Myocyte (in vitro differentiated cells): ENCODE data around the gene CAB39. TPM values are rescaled to one million over a fixed set of nuclear protein-coding genes. Genes with fewer than 3 reads are reported as not detected.
A peak's percentile ranks its signal among the peaks of the same experiment; 100 is the strongest.

Experiments used
- DNase-seq: peaks from one replicate; pipeline ENCODE4 v3.0.0-alpha.2; 2012; ENCODE audit warnings: low read depth
- polyA plus RNA-seq: library from polyadenylated mRNA; unstranded; fragments of >200 nt; gene quantifications from one replicate; pipeline ENCODE4 v1.2.1, GENCODE V29; 2012; ENCODE audit warnings: missing spikeins
- total RNA-seq: library from RNA; depleted of rRNA; stranded (reverse); fragments of >200 nt; gene quantifications from 2 replicates; pipeline ENCODE4 v1.2.3, GENCODE V29; 2014

Gene CAB39
- total RNA-seq = 86.0 and 98.0 TPM in 2 replicates
- 19.6 TPM for polyA plus RNA-seq

DNA sequence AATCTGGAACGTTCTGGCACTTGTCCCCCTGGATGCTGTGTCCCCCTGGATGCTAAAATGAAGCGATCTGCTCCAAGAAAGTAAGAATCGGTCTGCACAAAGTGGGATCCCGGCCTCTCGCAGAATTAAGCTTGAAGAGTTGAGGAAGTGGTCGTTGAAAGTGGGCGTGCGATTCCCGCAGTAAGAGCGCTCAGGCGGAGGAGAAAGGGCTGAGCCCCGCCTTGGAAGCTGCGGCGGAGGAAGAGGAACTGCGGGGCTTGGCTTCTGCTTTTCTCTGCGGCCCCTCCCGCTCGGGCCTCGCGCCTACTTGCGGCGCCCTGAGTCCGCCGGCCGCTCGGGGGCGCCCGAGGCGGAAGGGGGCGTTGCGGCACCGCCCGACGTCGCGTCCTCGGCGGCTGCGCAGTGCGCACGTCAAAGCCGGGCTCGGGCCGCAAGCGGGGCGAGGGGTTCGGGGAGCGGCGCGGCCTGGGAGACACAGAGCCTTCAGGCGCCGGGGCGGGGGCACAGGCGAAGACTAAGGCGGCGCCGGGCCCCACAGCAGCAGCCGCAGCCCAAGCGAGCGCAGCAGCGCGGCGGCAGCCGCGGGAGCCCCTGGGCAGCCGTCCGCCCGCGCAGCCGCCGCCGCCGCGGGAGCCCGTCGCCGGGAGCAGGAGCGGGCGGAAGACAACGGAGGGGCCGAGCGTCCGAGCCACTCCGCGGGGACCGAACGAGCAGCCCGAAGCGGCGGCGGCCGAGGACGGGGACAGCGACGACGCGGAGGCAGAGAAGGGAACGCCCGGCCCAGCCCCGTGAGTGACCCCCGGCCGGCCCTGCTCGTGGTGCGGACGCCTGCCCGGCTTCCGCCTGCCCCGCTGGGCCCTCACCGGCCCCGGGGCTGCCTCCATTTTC is at the start of gene CAB39:
TSS of gene CAB39 (plus strand) at position 400 of the 888 bp plus-strand sequence. CDS start 47,160 bp downstream, outside the sequence.
- peak; percentile 87 for DNase-seq

GRCh38 chr2:230664128-230664527 is 48.5 kb upstream of the CAB39 start:
- peak; percentile 35 for DNase-seq

DNA sequence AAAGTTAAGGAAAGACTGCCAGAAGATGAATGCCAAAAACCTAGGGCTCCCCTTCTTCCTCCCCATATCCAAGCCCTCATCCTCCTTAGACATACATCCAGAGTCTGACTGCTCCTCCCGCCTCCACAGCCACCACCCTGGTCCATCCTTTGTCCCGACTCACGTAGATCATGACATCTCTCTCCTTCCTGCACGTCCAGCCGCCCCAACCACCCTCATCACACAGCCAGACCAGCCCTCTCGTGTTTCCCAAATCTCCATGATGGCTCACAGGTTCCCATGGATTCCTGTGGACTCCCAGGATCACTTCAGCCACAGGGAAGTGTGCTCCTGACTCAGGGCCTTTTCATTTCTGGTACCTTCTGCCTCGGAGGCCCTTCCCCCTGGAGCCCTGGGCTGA is 47.8 kb upstream of the CAB39 start:
- DNase-seq = no peak

DNA sequence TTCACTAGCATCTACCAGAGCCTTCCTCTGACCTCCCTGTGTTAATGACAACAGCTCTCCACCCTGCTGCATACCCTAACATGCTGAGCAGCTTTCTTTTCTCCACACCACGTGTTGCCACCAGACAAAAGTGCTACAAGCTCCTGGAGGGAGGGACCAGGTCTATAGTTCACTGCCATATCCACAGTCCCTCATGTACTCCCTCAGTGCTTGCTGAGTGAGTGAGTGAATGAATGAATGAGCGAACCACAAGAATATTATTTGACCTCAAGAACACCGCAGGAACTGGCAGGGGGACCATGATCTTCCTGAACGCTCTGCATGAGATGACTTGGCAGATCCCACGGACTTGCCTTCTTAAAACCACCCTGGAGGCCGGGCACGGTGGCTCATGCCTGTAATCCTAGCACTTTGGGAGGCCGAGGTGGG is 47.4 kb upstream of the CAB39 start:
- DNase-seq = no peak

DNA sequence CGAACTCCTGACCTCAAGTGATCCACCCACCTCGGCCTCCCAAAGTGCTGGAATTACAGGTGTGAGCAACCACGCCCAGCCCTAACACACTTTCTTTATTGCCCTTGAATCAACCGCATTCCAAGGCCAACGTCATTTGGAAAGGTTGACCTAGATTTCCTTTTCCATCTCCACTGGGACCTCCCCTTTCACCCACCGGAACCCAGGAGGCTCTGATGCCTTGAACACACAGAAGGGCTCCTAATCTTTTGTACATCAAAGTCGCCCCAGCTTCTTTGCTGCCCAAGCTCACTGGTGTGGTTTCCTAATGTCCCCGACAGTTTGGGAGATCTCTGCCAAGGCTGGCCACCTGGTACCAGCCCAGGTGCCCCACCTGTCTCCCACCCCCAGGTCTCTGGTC is 46.2 kb upstream of the CAB39 start:
- DNase-seq = no peak

DNA sequence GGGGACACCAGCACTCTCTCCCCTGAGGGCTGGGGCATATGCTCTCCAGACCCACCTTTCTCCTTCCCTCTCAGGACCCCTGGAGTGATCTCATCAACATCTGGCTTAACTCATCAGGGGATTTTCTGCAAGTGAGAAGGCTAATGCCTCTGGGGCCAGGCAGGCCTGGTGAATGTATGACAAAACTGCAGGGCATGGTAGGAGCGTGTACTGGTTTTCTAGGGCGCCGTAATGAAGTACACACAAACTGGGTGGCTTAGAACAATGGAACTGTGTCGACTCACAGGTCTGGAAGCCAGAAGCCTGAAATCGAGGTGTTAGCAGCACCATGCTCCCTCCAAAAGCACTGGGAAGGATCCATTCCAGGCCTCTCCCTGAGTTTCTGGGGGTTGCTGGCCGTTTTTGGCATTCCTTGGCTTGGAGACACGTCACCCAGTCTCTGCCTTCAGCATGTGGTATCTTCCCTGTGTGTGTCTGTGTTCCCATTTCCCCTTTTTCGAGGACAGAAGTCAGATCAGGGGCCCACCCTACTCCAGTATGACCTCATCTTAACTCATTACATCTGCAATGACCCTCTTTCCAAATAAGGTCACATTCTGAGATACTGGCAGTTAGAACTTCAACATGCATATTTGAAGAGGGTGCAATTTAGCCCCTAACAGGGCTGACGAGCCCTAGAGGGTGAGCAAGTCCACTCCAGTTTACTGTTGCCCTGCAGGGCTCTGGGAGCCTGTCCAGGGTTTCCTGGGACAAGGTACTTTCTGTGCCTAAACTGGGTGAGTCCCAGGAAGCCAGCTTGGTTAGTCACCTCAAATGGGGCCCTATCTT is 45.5 kb upstream of the CAB39 start:
- DNase-seq = no peak

DNA sequence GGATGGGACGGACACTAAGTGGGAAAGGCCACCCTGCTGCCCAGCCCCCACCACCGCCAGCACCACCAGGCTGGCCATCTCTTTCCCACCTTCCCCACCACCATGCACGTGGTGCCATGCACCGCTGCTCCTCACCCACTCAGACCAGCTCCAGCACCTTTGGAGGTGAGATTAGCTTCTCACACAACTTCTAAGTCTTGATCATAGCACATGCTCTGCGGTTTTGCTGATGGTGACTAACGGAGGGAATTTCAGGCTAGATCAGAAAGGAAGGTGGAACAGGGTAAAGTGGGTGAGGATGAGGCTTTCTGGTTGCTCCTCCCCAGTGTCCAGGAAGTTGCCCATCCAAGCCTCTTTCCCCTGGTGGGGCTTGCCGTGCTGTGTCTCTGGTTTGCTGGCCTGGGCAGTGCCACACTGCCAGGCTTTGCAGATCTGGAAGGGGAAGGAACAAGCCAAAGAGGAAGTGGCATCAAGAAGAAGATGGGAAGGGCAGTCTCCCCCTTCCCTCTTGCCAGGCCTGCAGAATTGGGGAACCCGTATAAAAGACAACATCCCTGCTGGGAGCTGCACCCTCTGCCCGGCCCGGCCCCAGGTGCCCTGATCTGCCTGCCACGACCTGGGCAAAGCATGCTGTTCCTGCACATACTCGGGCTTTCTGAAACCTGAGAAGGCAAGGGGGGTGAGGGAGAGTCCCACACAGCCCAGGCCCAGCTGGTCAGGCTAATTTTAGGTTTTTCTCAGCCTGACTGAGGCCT is 44.3 kb upstream of the CAB39 start:
- peak; percentile 93 for DNase-seq

DNA sequence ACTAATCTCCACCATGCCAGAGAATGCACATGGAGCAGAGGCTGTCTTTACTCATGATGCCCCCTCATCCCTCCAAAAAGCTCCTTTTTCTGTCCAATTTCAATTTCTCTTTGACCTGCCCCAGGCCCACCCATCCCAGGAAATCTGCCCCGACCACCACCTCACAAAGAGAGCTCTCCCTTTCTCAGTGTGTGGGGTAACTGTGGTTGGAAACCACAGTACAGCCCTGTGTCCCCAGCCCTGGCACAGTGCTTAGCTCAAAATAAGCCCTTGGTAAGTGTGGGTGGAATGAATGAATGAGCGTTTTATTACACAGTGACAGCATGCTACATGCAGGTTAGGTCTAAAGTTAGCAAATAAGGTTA is 43.7 kb upstream of the CAB39 start:
- peak; percentile 81 for DNase-seq

GRCh38 chr2:230669386-230669950 is 43.2 kb upstream of the CAB39 start:
- no peak for DNase-seq

DNA sequence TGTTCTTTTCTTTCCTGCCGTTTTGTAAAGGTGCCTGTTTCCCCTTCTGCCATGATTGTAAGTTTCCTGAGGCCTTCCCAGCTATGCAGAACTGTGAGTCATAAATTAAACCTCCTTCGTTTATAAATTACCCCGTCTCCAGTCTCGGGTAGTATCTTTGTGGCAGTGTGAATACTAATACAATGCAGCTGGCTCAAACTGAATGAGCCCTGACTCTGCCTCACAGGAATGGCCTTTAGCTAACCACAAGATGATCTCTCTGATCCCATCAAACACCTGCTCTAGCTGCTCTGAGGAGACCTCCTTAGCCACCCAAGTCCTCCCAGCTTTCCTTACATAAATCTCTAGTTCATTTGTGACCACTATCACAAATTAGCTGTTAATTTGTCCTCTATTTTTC is 41.5 kb upstream of the CAB39 start:
- peak; percentile 95 for DNase-seq

DNA sequence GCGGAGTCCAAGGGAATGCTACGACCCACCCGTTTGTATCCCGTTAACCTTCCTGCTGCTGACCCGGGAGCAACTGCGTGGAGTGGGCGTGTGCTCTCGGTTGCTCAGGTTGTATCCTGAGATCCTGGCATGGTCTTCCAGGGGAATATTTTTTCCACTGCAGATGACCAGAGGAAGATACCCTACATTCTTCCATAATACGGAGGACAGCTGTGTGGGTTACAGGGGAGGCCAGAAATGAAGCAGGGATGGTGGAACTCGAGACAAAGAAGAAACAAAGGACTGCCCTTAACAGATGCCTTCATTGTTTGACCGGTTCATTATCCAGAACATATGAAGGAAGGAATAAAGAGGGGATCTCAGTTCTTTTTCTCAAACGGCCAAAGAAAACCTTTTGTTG is 39.8 kb upstream of the CAB39 start:
- DNase-seq = peak; percentile 75

- DNase-seq = peak; percentile 55
These were observed 38.2 kb upstream of the CAB39 start for GRCh38 chr2:230674401-230674800.

DNA sequence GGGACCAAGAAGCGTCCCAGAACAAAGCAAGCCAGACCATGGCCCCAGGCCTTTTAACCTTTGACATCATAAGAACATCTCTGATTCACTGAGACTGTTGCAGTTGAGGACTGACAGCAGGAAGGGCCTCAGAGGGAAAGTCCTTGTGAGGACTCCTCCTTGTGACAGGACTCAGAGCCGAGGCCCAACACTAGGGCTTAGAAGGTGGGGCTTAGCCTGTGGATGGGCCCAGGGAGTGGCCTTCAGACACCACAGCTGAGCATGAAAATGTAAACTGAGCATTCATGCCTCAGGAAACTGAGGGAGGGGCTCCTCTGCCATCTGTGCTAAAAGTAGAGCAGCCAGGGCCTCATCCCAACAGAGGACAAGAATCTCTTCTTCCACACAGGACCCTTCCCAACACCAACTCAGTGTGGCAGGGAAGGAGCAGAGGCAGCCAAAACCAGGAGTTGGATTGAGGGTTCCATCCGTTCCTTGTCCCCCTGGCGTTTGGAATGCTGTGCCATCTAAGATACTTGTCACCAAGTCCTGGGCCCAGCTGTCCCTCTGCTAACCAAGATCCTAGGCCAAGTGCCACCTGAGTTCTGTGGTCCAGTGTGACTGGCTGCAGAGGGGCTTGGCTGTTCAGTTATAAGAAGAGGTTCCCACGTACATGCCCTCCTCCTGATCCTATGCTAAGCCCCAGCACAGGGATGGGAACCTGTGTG is 37.5 kb upstream of the CAB39 start:
- DNase-seq = peak; percentile 69

- DNase-seq = no peak
These were observed 36.1 kb upstream of the CAB39 start for GRCh38 chr2:230676546-230676945.

DNA sequence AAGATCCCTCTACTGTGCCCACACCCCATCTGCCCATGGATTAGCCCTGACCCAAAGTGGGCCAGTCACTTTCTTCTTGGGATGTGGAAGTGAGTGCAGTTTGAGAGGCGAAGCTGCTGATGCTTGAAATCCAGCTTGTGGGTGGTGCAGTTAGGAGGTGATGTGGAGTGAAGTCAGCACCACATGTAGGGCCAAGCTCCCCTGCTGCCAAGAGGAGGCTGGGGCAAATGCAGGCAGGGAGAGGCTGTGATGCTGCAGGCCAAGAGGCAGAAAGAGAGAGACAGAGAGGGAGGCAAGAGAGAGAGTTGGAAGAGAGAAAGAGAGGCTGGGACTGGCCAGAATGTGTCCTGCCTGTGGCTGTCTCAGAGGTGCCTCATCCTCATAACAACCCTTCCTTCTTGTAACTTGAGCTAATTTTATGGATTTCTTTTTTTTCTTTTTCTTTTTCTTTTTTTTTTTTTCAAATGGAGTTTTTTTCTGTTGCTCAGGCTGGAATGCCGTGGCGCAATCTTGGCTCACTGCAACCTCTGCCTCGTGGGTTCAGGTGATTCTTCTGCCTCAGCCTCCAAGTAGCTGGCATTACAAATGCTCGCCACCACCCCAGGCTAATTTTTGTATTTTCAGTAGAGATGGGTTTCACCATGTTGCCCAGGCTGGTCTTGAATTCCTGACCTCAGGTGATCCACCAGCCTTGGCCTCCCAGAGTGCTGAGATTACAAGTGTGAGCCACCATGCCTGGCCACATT is 35.3 kb upstream of the CAB39 start:
- DNase-seq = no peak

- DNase-seq = no peak
These were observed 34.6 kb upstream of the CAB39 start for GRCh38 chr2:230678018-230678417.

DNA sequence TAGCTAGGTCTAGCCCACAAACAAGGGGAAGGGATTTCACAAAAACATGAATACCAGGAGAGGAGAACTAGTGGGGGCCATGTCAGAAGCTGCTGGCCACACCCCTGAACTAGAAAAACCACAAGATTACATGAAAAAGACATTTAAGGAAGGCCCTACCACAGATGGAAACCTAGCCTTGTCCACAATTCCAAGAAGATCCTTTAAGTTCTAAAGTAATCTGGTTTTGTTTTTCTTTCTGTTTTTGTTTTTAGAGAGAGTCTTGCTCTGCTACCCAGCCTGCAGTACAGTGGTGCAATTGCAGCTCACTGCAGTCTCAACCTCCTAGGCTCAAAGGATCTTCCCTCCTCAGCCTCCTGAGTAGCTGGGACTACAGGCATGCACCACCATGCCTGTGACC is 34.2 kb upstream of the CAB39 start:
- DNase-seq = no peak

- DNase-seq = no peak
These were observed 32.0 kb upstream of the CAB39 start for GRCh38 chr2:230680463-230681170.

DNA sequence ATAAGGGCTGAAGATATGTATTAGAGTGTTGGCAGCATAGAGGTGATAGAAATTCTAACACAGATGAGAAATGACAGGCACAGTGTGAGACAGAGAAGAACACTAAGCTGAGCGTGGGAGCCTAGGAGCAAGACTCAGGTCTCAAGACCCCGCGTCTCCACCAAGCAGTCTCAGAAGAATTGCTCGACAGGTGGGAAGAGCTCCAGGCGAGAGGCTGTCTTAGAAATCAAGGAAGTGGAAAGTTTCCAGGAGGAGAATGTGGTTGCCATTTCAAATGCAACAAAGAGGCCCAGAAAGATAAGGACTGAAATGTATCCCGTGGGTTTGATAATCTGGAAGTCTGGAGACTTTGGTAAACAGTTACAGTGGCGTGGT is 31.5 kb upstream of the CAB39 start:
- DNase-seq = no peak
